Muscle of leg (tissue), 11 donors: ENCODE results near the gene PEX11G. TPM values are rescaled to one million over a fixed set of nuclear protein-coding genes. Genes with fewer than 3 reads are reported as not detected.

Experiments
- DNase-seq: peaks from one replicate; pipeline ENCODE4 v3.0.0; 2013
- H3K27ac ChIP-seq: one replicate; pipeline ENCODE4 v1.5.1; 2013; ENCODE audit warnings: mild to moderate bottlenecking, low read length, control low read depth
- H3K27me3 ChIP-seq: one replicate; pipeline ENCODE4 v1.6.1; 2013; ENCODE audit warnings: low read length; ENCODE audit not compliant: control insufficient read depth, insufficient read depth
- H3K36me3 ChIP-seq: one replicate; pipeline ENCODE4 v1.6.1; 2013; ENCODE audit warnings: low read length; ENCODE audit not compliant: control insufficient read depth, insufficient read depth
- H3K4me1 ChIP-seq: one replicate; pipeline ENCODE4 v1.6.1; 2013; ENCODE audit warnings: low read length; ENCODE audit not compliant: control insufficient read depth, insufficient read depth
- H3K4me3 ChIP-seq: one replicate; pipeline ENCODE4 v1.5.1; 2013; ENCODE audit warnings: low read length, control low read depth
- H3K9me3 ChIP-seq: replicated peaks from 2 replicates; pipeline ENCODE4 v1.6.1; 2013; ENCODE audit warnings: low read depth, low read length; ENCODE audit not compliant: control insufficient read depth
- WGBS: methylation state at CpG from one replicate; pipeline ENCODE4 v1.1.5; 2013; ENCODE audit warnings: missing lambda C conversion rate; ENCODE audit not compliant: insufficient coverage; 5-methylcytosine and 5-hydroxymethylcytosine counted together
- polyA plus RNA-seq, 8 donors: library from polyadenylated mRNA; unstranded; fragments of 120-200 nt; gene quantifications; one replicate each; pipeline versions ENCODE4 v1.2.1 to v1.2.3, GENCODE V29; 2013; ENCODE audit warnings: inconsistent platforms in 1 of 8, low replicate concordance in 1 of 8; ENCODE audit not compliant: insufficient read length in 8 of 8, insufficient read depth in 1 of 8
- total RNA-seq: library from RNA; stranded (reverse); fragments of 120-200 nt; gene quantifications from one replicate; pipeline ENCODE4 v1.2.4, GENCODE V29; 2013

The PEX11G gene
- total and polyA plus RNA-seq, 9 donors, result 2.0 to 3.9 (median 2.5) TPM

GRCh38 chr19:7521551-7522071 is 32.8 kb upstream of the PEX11G start:
- Histone ChIP-seq H3K4me1 (peaks cover 23% of the 10 kb centered on the region), H3K36me3 (peaks cover 41% of the 10 kb centered on the region), H3K27ac (peak overlapping the region; percentile 71), H3K9me3 (no peaks in the 10 kb centered on the region), H3K27me3 (no peaks in the 10 kb centered on the region), H3K4me3 (peak overlapping the region; percentile 48)
- DNase-seq, result no peak
- WGBS, result 0% methylated on average over 3 of the region's 10 CpGs

GRCh38 chr19:7520131-7521051 is 31.6 kb upstream of the PEX11G start:
- Histone ChIP-seq H3K4me3 (no peak overlapping the region), H3K4me1 (peaks cover 30% of the 10 kb centered on the region), H3K27me3 (no peaks in the 10 kb centered on the region), H3K36me3 (peaks cover 30% of the 10 kb centered on the region), H3K9me3 (no peaks in the 10 kb centered on the region), H3K27ac (no peak overlapping the region)
- WGBS, result 90% methylated on average over 48 of the region's 51 CpGs
- no peak for DNase-seq

- peaks cover 35% of the 10 kb centered on the region for H3K4me1 ChIP-seq
- WGBS, result 96% methylated on average over 73 of the region's 74 CpGs
Measured at GRCh38 chr19:7519361-7520130, 30.7 kb upstream of the PEX11G start.

GRCh38 chr19:7516878-7517277 is 28.0 kb upstream of the PEX11G start:
- peaks cover 20% of the 10 kb centered on the region for H3K36me3 ChIP-seq
- no peak for DNase-seq
- H3K4me3 ChIP-seq, result peak overlapping the region; percentile 81
- H3K27me3 ChIP-seq, result no peaks in the 10 kb centered on the region
- H3K27ac ChIP-seq, result peak overlapping the region; percentile 74
- peaks cover 21% of the 10 kb centered on the region for H3K4me1 ChIP-seq
- H3K9me3 ChIP-seq, result no peaks in the 10 kb centered on the region
- WGBS, result 38% methylated on average over 1 of the region's 4 CpGs

More at GRCh38 chr19:7519361-7520130, 30.7 kb upstream of the PEX11G start:
- no peaks in the 10 kb centered on the region for H3K27me3 ChIP-seq
- DNase-seq, result no peak
- no peak overlapping the region for H3K27ac ChIP-seq
- no peaks in the 10 kb centered on the region for H3K9me3 ChIP-seq
- no peak overlapping the region for H3K4me3 ChIP-seq
- peaks cover 26% of the 10 kb centered on the region for H3K36me3 ChIP-seq

GRCh38 chr19:7516333-7516732 is 27.5 kb upstream of the PEX11G start:
- DNase-seq, result no peak
- Histone ChIP-seq H3K4me3 (peak overlapping the region; percentile 81), H3K4me1 (peaks cover 18% of the 10 kb centered on the region), H3K9me3 (no peaks in the 10 kb centered on the region), H3K27ac (peak overlapping the region; percentile 74), H3K36me3 (peaks cover 20% of the 10 kb centered on the region), H3K27me3 (no peaks in the 10 kb centered on the region)
- 0% methylated on average over 16 of the region's 28 CpGs for WGBS

- Histone ChIP-seq H3K9me3 (no peaks in the 10 kb centered on the region), H3K4me1 (peaks cover 18% of the 10 kb centered on the region), H3K27me3 (no peaks in the 10 kb centered on the region), H3K36me3 (peaks cover 18% of the 10 kb centered on the region), H3K27ac (peak within 1 kb of the TSS; percentile 74), H3K4me3 (peak within 1 kb of the TSS; percentile 81)
- DNase-seq, result peak; percentile 89
- 1% methylated on average over 33 of the region's 33 CpGs for WGBS
Measured at GRCh38 chr19:7515645-7516151, 26.9 kb upstream of the PEX11G start, which contains the start of gene ZNF358. Gene ZNF358, plus strand, starts transcription at chr19:7516103. Its CDS starts 3,140 bp downstream, at chr19:7519243.

GRCh38 chr19:7515110-7515644 is 26.3 kb upstream of the PEX11G start:
- H3K9me3 ChIP-seq, result no peaks in the 10 kb centered on the region
- H3K27ac ChIP-seq, result peak overlapping the region; percentile 74
- H3K27me3 ChIP-seq, result no peaks in the 10 kb centered on the region
- DNase-seq, result peak; percentile 46
- 66% methylated on average over 5 of the region's 13 CpGs for WGBS
- peaks cover 14% of the 10 kb centered on the region for H3K36me3 ChIP-seq
- H3K4me1 ChIP-seq, result peaks cover 18% of the 10 kb centered on the region
- H3K4me3 ChIP-seq, result peak overlapping the region; percentile 46

DNA sequence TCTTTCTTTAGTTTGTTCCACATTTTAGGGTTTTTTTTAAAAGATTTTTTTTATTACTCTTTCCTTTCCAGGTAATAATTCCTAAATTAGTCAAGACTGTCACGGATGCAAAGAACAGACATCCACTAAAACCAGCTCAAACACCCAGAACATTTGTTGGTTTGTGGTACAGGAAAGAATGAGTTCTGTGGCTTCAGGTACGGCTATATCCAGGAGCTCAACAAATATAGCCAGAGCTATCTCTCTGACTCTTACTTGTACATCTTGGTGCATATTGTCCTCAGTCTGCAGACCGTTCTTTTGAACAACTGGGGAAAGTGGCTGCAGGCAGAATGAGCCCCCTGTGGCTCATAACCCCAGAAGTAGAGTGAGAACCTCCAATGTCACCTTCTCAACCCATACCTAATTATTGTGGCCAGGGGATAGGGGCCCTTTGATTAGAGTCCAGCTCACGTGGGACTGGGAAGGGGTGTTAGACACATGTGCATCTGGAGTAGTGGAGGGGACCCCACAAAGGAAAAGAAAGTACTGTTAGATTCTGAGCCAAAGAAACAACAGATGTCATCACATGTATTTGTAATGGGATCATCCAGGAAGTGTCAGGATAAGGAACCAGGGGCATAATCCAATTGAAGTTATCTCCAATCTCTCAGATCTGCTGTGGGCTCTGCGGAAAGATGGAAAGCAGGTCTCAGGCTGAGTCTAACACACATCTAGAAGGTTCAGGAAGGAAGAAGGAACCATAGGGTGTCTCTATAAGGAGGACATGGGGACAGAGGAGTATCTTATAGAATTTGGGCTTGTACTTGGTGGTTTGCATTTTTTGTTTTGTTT is 25.2 kb upstream of the PEX11G start:
- no peaks in the 10 kb centered on the region for H3K9me3 ChIP-seq
- H3K36me3 ChIP-seq, result peaks cover 9% of the 10 kb centered on the region
- no peak for DNase-seq
- 83% methylated on average over 2 of the region's 5 CpGs for WGBS
- peaks cover 18% of the 10 kb centered on the region for H3K4me1 ChIP-seq
- H3K27me3 ChIP-seq, result no peaks in the 10 kb centered on the region
- H3K27ac ChIP-seq, result no peak overlapping the region
- no peak overlapping the region for H3K4me3 ChIP-seq

DNA sequence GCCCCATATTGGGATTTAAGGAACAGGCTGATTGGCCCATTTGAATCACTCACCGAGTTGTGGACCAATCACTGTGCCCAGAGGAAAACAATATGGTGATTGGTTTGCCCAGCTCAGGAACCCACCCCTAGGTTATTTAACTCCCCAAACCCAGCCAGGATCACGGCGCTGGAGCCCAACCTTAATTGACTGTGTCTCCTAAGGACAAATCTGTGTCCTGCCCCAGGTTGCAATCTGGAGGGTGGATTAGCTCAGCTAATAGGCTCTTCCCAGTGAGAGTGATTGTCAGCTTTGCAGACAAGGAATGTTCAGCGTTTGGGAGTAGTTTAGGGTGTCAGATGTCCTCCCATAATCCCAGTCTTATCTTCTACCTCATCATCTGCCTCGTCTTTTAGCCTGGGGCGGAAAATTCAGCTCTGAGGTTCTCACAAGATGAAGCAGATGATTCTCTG is 23.6 kb upstream of the PEX11G start:
- Histone ChIP-seq H3K27me3 (no peaks in the 10 kb centered on the region), H3K27ac (no peak overlapping the region), H3K4me3 (no peak overlapping the region), H3K4me1 (peaks cover 18% of the 10 kb centered on the region), H3K36me3 (no peaks in the 10 kb centered on the region), H3K9me3 (no peaks in the 10 kb centered on the region)
- WGBS, result 43% methylated on average over 5 of the region's 6 CpGs
- no peak for DNase-seq
